Measurements from ENCODE around the gene PRDM15. TPM values are rescaled to one million over a fixed set of nuclear protein-coding genes. Genes with fewer than 3 reads are reported as not detected.

The PRDM15 gene
- total and polyA plus RNA-seq, 4 donors, result 1.2 to 5.7 (median 2.1) TPM

- no peaks in the 10 kb centered on the region for H3K9me3 ChIP-seq (ENCODE audit: control insufficient read depth in 4 of 4, low read length in 3 of 4)
- no peaks in the 10 kb centered on the region for H3K4me1 ChIP-seq (ENCODE audit: control insufficient read depth in 4 of 4, insufficient read depth in 4 of 4, low read length in 3 of 4)
- no peak for DNase-seq (ENCODE audit: low spot score)
- no peak overlapping the region for H3K4me3 ChIP-seq (ENCODE audit: low read depth in 1 of 3, low read length in 3 of 3)
- no peak for TF ChIP-seq FOXA1 (IDR thresholded peaks at IDR 0.05)
- TF ChIP-seq EGR1 (IDR thresholded peaks at IDR 0.05; ENCODE audit: low read depth in 2 of 2), result no peak
- no peak for TF ChIP-seq CTCF (IDR thresholded peaks at IDR 0.05; ENCODE audit: low read depth, low read length, missing input control)
- TF ChIP-seq SP1 (IDR thresholded peaks at IDR 0.05), result no peak
- TF ChIP-seq NR2F2 (IDR thresholded peaks at IDR 0.05), result no peak
- no peak for TF ChIP-seq ZBTB33 (IDR thresholded peaks at IDR 0.05)
- TF ChIP-seq FOXA2 (IDR thresholded peaks at IDR 0.05), result no peak
- TF ChIP-seq GABPA (IDR thresholded peaks at IDR 0.05 in 1 of 2, conservative IDR thresholded peaks at IDR 0.05 in 1 of 2), result no peak
- TF ChIP-seq MAX (IDR thresholded peaks at IDR 0.05), result no peak
- TF ChIP-seq HNF4G (IDR thresholded peaks at IDR 0.05), result no peak
- TF ChIP-seq JUND (IDR thresholded peaks at IDR 0.05), result no peak
- TF ChIP-seq RXRA (IDR thresholded peaks at IDR 0.05), result no peak
- TF ChIP-seq TAF1 (conservative IDR thresholded peaks at IDR 0.05), result no peak
- no peak for TF ChIP-seq REST (IDR thresholded peaks at IDR 0.05)
- TF ChIP-seq HNF4A (conservative IDR thresholded peaks at IDR 0.05), result no peak
- no peak for TF ChIP-seq YY1 (IDR thresholded peaks at IDR 0.05)
- no peak for TF ChIP-seq RAD21 (IDR thresholded peaks at IDR 0.05)
- no peak for TF ChIP-seq ATF3 (IDR thresholded peaks at IDR 0.05)
- no peaks in the 10 kb centered on the region for H3K27me3 ChIP-seq (ENCODE audit: control insufficient read depth in 4 of 4, insufficient read depth in 4 of 4, low read length in 3 of 4)
- peaks cover 1 to 36% (median 16%) of the 10 kb centered on the region in 4 donors for H3K36me3 ChIP-seq (ENCODE audit: control insufficient read depth in 4 of 4, insufficient read depth in 3 of 4, low read depth in 1 of 4, low read length in 3 of 4)
- 97% methylated on average over 12 of the region's 12 CpGs for WGBS
- no peak overlapping the region for H3K9ac ChIP-seq (ENCODE audit: low read depth in 1 of 2, low read length in 2 of 2)
- H3K27ac ChIP-seq (ENCODE audit: low read depth in 1 of 2, low read length in 2 of 2), result no peak overlapping the region
Measured at GRCh38 chr21:41914358-41914757, 35.2 kb upstream of the PRDM15 start.

Measured in liver (tissue), 9 donors.